ENCODE results near the gene MBD3L2.

MBD3L2 gene

GRCh38 chr19:7072541-7072940, 23.4 kb downstream of the MBD3L2 start:
- peak overlapping the region; percentile 1 for H3K4me3 Mint-ChIP-seq
- no peak for ATAC-seq
- H3K27ac Mint-ChIP-seq, result no peak overlapping the region
- peaks cover 23% of the 10 kb centered on the region for H3K4me1 Mint-ChIP-seq
- H3K9me3 Mint-ChIP-seq, result peaks cover 20% of the 10 kb centered on the region
- DNase-seq, result no peak
- H3K36me3 Mint-ChIP-seq (ENCODE audit: low read depth), result peaks cover 57% of the 10 kb centered on the region
- H3K27me3 Mint-ChIP-seq, result no peaks in the 10 kb centered on the region

GRCh38 chr19:7074705-7075282, 25.7 kb downstream of the MBD3L2 start:
- DNase-seq (no peak), ATAC-seq (no peak)
- H3K4me3 Mint-ChIP-seq, result no peak overlapping the region
- peaks cover 79% of the 10 kb centered on the region for H3K36me3 Mint-ChIP-seq (ENCODE audit: low read depth)
- no peaks in the 10 kb centered on the region for H3K27me3 Mint-ChIP-seq
- H3K4me1 Mint-ChIP-seq, result peaks cover 19% of the 10 kb centered on the region
- H3K27ac Mint-ChIP-seq, result no peak overlapping the region
- H3K9me3 Mint-ChIP-seq, result peaks cover 39% of the 10 kb centered on the region

GRCh38 chr19:7076151-7076550, 27.0 kb downstream of the MBD3L2 start:
- Mint-ChIP-seq H3K36me3 (ENCODE audit: low read depth) (peaks cover 89% of the 10 kb centered on the region), H3K4me1 (peaks cover 6% of the 10 kb centered on the region), H3K27me3 (no peaks in the 10 kb centered on the region), H3K9me3 (peaks cover 49% of the 10 kb centered on the region), H3K4me3 (no peak overlapping the region), H3K27ac (no peak overlapping the region)
- DNase-seq (no peak), ATAC-seq (no peak)

- no peak overlapping the region for H3K4me3 Mint-ChIP-seq
- no peak for DNase-seq
- no peak overlapping the region for H3K27ac Mint-ChIP-seq
- peaks cover 58% of the 10 kb centered on the region for H3K9me3 Mint-ChIP-seq
- H3K27me3 Mint-ChIP-seq, result no peaks in the 10 kb centered on the region
- no peaks in the 10 kb centered on the region for H3K4me1 Mint-ChIP-seq
- no peak for ATAC-seq
- peaks cover 96% of the 10 kb centered on the region for H3K36me3 Mint-ChIP-seq (ENCODE audit: low read depth)
These were observed 28.9 kb downstream of the MBD3L2 start for GRCh38 chr19:7078008-7078407.

GRCh38 chr19:7083076-7083956, 34.2 kb downstream of the MBD3L2 start:
- no peaks in the 10 kb centered on the region for H3K4me1 Mint-ChIP-seq
- H3K27me3 Mint-ChIP-seq, result no peaks in the 10 kb centered on the region
- no peak overlapping the region for H3K4me3 Mint-ChIP-seq
- peaks cover 57% of the 10 kb centered on the region for H3K9me3 Mint-ChIP-seq
- ATAC-seq (no peak), DNase-seq (no peak)
- peaks cover 91% of the 10 kb centered on the region for H3K36me3 Mint-ChIP-seq (ENCODE audit: low read depth)
- no peak overlapping the region for H3K27ac Mint-ChIP-seq

GRCh38 chr19:7088999-7089398, 39.9 kb downstream of the MBD3L2 start:
- no peak overlapping the region for H3K27ac Mint-ChIP-seq
- no peaks in the 10 kb centered on the region for H3K27me3 Mint-ChIP-seq
- H3K9me3 Mint-ChIP-seq, result peaks cover 34% of the 10 kb centered on the region
- no peak overlapping the region for H3K4me3 Mint-ChIP-seq
- ATAC-seq (peak; percentile 28), DNase-seq (no peak)
- H3K4me1 Mint-ChIP-seq, result peaks cover 6% of the 10 kb centered on the region
- H3K36me3 Mint-ChIP-seq (ENCODE audit: low read depth), result peaks cover 59% of the 10 kb centered on the region

- Mint-ChIP-seq H3K36me3 (ENCODE audit: low read depth) (peaks cover 20% of the 10 kb centered on the region), H3K27ac (peak overlapping the region; percentile 90), H3K27me3 (no peaks in the 10 kb centered on the region), H3K4me3 (peak overlapping the region; percentile 90), H3K4me1 (peaks cover 13% of the 10 kb centered on the region), H3K9me3 (peaks cover 32% of the 10 kb centered on the region)
- ATAC-seq (no peak), DNase-seq (no peak)
These were observed 49.0 kb downstream of the MBD3L2 start for GRCh38 chr19:7098096-7098495.

- Mint-ChIP-seq H3K27me3 (no peaks in the 10 kb centered on the region), H3K36me3 (ENCODE audit: low read depth) (peaks cover 20% of the 10 kb centered on the region), H3K4me3 (peak overlapping the region; percentile 90), H3K9me3 (peaks cover 32% of the 10 kb centered on the region), H3K27ac (peak overlapping the region; percentile 90), H3K4me1 (peaks cover 13% of the 10 kb centered on the region)
- ATAC-seq (peak; percentile 90), DNase-seq (peak; percentile 89)
These were observed 49.8 kb downstream of the MBD3L2 start for GRCh38 chr19:7098701-7099596.

GRCh38 chr19:7099597-7099921, 50.4 kb downstream of the MBD3L2 start:
- Mint-ChIP-seq H3K4me1 (peaks cover 13% of the 10 kb centered on the region), H3K9me3 (peaks cover 32% of the 10 kb centered on the region), H3K27ac (peak overlapping the region; percentile 90), H3K4me3 (peak overlapping the region; percentile 90), H3K27me3 (no peaks in the 10 kb centered on the region), H3K36me3 (ENCODE audit: low read depth) (peaks cover 19% of the 10 kb centered on the region)
- DNase-seq, result peak; percentile 91
- ATAC-seq, result no peak
